Ammon's horn (tissue), 1 donor: ENCODE measurements around the gene DTNB.
A peak's percentile ranks its signal among the peaks of the same experiment; 100 is the strongest.

ENCODE experiments used
- DNase-seq: peaks from one replicate; pipeline ENCODE4 v3.0.0-alpha.2; 2016; ENCODE audit warnings: low spot score

DTNB gene

DNA sequence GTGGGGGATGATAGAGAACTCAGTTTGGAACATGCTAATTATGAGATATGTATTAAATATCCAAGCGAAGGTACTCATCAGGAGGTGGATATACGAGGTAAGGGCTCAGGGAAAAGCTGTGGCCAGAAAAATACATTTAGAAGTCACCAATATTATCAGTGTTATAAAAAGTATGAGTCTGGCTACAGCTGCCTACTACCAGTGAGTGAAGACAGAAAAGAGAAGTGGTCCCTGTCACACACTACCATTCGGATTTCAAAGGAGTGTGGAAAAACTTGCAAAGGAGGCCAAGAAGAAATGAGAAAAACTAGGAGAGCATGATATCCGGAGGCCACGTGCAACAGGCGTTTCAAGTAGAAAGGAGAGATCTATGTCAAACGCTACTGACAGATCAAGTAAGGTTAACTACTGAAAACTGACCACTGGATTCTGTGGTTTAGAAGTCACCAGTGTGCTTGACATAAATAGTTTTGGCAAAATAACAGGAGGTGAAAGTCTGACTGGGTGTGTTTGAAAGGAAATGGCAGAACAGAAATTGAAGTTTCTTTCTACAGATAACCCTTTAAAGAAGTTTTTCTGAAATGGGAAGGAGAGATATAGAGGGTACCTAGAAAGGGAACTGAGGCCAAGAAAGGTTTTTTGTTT is 213.0 kb downstream of the DTNB start:
- no peak for DNase-seq

DNA sequence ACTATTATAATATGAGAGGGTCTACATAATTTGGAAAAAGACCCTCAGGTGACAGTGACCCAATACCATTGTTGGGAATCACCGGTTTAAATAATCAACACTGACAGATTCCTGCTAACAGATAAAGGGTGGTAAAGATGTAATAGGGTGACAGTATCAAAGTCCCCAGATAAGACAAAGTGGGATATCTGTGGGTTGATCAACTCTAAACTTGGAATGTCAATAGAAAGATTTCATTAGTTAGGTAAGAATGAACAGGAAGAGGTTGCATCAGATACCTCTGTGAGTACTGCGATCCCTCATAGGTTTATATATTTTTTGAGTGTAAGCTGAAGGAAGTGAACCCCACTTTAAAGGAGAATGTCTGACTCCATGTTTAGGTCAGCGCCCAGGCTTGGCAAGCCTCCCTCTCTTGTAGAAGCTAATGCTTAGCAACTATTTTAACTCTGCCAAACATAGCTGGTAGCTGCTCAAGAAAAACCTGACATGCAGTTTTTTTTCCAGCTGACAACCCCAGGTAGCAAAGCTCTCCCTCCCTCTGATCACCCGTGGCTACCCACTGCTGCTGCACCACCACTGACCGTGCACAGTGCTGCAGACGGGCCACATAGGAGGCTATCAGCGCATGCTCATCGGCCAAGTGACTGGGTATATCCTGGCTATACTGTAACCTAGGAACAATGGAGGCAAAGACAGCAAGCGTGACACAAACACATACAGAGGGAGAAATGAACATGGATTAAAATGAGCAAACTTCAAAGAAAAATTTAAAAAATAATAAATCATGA is 218.4 kb downstream of the DTNB start:
- no peak for DNase-seq

DNA sequence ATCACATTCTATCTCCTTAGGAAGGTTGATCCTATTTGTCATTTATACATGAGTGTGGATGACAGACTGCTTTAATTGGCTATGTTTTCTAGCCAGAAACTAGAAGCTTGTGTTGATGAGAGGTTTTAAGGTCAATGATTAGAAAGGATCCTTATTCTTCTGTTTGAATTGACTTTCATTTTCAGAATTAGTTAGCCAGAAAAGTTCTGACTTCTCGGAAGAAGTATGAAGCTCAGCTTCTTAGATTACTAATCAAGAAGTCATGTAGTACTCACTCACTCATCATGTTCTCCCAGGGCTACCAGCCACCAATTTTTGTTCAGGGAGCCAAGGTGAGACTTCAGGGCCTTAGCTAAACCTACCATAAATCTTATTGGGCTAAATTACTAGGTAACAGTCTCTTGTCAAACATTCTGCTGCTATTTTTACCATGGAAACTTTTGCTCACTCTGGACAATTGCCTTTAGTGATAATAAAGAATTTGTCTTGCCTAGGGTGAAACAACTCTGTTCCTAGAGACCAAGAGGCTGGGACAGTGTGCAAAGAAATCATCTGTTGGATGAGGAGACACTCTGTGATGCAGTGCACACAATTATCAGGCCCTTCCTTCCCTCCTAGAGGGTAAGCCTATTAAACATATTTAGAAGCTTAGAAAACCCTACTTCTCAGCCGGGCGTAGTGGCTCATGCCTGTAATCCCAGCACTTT is 220.0 kb downstream of the DTNB start:
- DNase-seq: no peak

DNA sequence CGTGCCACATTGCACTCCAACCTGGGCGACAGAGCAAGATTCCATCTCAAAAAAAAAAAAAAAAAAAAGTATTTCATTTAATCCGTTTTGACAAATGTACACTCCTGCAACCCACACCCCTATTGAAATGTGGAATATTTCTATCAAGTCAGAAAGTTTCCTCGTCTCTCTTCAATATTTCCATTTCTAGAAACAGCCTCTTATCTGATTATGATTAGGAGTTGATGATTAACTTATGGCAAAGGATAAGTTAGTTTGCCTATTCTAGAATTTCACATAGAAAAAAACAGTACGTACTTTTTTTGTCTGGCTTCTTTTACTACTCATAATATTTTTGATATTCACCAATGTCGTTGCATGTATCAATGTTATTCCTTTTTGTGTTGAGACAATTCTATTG is 224.6 kb downstream of the DTNB start:
- DNase-seq: no peak

DNA sequence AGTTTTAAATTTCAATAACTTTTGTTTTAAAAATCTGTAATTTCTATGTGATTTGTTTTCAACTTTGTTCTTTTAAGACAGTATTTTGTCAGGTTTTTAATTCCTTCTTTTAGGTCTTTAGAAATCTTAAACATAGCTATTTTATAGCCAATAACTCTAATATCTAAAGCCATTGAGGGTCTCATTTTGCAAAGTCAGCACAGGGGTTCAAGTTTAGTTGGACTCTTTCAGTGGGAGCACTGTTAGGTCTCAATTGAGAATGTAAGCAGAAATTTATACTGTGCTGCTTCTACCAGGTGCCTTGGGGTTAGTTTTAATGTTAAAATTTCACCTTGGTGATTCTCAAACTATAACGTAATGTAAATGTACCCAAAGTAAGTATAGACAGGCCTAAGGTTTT is 226.4 kb downstream of the DTNB start:
- no peak for DNase-seq

DNA sequence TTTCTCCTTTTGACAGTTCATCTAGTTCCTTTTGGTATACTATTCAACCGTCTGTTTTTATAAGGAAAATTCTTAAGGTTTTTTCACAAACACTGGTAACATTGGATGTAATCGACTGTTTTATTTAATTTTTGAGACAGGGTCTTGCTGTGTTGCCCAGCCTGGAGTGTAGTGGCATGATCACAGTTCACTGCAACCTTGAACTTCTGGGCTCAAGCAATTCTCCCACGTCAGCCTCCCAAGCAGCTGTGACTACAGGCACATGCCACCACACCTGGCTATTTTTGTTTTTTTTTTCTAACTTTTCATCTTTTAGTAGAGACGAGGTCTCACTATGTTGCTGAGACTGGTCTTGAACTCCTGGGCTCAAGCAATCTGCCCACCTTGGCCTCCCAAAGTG is 227.3 kb downstream of the DTNB start:
- DNase-seq: no peak

DNA sequence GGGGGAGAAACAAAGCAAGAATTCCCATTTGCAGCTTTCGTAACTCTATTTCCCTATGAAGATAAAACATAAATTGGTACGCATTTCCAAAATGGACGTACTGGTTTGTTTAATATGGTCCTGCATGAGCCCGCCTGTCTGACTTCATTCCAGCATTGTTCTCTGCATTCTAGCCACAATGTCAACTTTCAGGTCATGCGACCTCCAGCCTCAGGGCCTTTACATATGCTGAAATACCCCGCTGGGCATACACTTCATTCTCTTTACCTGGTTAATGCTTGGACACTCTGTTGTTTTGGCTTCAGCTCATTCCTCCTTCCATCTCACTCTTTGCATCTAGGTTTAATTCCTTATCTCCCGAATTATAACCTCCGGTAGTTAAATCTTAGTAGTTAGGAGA is 227.9 kb downstream of the DTNB start:
- DNase-seq: no peak

DNA sequence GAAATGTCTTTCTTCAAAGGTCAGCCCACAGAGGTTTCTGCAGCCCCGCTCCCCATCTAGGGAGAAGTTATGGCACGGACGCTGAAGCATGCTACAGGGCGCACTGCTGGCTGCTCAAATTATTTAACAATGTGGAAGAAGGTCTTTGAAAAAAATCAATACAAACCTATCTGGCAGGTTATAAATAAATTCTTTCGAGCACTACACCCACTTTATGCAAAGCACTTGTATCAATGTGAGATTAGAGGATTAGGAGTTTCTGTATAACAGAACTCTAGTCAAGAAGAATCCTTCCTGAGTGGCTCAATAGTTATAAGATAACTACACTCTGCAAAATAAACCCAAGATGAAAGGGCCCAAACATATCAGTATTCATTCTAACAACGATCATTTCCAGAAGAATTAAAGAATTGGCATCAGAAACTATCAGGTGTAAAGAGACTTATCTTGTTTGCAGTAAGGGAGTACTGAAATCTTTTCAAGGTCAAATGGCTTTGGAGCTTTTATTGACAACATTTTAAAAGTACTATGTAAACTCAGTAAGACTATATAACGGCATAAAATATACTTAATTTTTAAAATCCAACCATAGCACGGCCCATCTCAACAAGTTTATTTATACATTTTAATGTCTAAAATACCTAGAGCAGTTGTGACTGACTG is 228.6 kb downstream of the DTNB start:
- DNase-seq: no peak

DNA sequence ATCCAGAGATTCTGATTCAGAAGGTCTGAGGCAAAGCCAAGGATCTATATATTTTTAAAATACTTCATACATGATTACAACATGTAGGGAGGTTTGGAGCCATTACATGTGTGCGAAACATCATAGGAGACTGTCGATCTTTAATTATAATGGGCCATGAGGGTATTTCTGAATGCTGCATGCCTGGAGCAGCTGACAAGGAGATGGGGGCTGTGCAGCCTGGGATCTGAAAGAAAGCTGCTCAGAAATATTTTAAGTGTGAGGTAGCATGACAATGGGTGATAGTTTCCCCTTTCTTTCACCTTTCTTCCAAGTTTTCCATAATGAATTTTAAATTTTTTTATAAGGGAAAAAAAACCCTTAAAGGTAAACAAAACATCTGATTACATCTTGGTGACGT is 229.6 kb downstream of the DTNB start:
- no peak for DNase-seq

DNA sequence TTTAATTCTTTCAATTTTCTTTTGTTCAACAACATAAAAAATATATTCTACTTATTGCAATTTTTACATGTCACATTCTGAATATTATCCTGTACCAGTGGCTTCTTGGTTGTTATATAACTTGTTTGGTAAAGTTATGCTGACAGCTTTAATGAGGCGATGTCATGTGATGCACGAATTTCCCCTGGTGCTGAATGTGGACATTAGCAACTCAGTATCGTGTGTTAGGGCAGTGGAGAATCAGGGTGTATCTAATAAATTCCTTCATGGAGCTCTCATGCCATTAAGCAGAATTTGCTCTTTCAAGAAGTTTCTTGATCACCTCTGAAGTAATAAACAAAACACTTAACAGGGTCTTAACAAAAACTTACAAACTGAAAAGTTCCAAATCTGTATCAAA is 232.0 kb downstream of the DTNB start:
- no peak for DNase-seq

DNA sequence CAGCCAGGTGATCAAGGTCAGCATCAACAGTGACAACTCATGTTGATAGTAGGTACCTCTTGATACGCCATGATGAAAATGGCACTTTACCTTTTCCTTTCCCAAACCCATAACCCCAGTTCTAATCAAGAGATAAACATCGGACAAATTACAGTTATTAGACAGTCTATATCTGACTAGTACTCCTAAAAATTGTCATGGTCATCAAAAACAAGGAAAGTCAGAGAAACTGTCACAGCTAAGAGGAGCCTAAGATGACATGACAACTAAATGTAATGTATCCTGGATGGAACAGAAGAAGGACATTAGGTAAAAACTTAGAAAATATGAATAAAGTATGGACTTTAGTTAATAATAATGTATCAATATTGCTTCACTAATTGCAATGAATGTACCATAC is 234.6 kb downstream of the DTNB start:
- DNase-seq: no peak

DNA sequence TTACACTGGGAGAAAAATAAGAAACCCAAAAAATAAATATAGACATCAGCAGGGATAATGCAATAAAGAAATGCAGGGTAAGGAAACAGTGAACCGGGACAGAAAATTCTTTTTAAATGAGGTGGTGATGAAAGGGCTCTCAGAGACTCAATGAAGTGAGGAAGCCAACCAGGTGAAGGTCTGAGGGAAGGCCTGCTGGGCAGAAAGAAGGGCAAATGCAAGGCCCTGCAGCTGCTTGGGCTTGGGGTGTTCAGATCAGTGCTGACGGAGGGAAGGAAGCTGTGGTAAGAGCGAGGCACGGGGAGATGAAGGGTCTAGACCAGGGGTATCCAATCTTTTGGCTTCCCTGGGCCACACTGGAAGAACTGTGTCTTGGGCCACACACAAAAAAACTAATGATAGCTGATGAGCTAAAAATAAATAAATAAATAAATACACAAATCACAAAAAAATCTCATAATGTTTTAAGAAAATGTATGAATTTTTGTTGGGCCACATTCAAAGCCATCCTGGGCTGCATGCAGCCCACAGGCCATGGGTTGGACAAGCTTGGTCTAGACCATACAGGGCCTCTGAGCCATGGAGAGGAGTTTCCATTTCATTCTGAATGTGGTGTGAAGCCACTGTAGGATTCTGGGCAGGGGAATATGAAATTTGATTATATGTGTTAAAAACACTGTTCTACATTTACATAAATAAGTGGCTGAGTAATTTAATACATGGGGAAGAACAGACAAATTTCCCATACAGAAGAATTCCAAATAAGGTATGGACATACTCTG is 235.3 kb downstream of the DTNB start:
- no peak for DNase-seq

DNA sequence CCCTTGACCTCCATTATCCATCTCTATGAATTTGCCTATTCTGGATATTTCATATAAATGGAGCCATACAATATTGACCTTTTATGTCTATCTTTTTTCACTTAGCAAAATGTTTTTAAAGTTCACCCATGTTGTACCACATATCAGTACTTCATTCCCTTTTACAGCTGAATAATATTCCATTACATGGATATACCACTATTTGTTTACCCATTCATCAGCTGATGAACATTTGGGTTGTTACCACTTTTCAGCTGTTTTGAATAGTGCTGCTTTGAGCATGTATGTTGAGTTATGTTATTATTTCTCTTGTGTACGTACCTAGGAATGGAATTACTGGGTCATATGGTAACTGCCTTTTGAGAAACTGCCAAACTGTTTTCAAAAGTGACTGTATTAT is 238.0 kb downstream of the DTNB start:
- DNase-seq: no peak

DNA sequence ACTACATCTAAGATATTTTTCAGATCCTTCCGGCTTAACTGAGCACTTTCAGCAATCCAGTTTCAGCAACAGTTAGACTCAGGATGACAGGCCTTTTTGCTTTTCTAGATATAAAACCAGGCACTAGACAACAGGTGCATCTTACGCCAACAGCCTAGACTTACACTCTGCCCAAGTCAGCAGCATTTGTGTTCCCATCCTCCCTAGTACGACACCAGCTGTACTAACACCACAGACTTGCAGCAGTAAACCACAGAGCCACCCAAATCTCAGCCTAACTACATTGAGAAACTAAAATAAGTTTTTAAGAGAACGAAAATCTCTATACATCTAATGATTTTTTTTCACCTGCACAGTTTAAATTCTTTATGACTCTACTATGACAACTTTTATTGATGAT is 241.8 kb downstream of the DTNB start:
- DNase-seq: peak; percentile 21

DNA sequence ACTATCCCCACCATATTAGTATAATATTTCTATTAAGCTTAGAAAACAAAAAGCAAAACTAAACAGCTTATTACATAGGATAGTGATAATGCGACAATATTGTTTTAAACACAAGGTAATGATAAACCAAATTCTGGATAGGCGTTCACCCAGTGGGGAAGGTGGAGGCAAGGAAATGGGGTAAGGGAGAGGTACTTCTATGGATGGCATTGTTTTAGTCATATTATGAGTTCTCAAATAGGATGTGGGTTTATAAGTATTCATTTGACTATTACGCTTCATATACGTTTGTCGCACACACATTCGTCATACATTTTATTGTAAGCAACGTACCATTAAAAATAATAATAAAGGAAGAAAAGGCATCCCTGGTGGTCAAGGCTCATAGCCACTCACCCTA is 242.8 kb downstream of the DTNB start:
- DNase-seq: no peak

DNA sequence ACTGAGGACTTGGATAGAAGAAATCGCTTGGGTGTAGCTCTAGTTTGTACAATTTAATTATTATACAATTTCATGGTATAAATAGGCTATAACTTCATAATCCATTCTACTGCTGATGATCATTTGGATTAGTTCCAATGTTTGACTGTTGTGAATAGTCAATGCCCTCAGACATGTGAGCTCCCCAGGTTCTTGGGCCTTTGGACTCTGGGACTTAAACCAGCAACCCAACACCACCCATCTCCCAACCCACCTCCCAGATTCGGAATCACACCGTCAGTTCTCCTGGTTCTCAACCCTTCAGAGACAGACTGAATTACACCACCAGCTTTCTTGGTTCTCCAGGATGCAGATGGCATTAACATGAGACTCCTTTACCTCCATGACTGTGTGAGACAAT is 247.1 kb downstream of the DTNB start:
- DNase-seq: no peak

DNA sequence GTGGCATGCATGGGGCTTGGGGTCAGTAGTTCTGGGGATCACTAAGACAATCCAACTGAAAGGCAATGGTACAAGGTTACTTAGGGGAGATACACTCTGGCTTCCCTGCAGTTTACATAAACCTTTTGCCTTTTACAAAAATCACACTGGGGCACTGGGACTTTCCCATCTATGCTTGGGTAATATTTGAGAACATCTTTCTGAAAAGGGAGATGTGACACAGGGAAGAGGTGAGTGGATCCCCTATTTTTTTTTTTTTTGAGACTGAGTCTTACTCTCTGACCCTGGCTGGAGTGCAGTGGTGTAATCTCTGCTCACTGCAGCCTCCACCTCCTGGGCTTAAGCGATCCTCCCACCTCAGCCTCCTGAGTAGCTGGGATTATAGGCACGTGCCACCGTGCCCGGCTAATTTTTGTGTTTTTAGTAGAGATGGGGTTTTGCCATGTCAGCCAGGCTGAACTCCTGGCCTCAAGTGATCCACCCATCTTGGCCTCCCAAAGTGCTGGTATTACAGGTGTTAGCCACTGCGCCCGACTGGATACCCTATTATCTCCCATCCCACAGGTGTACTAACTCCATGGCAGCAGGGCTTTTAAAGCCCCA is 248.8 kb downstream of the DTNB start:
- no peak for DNase-seq

DNA sequence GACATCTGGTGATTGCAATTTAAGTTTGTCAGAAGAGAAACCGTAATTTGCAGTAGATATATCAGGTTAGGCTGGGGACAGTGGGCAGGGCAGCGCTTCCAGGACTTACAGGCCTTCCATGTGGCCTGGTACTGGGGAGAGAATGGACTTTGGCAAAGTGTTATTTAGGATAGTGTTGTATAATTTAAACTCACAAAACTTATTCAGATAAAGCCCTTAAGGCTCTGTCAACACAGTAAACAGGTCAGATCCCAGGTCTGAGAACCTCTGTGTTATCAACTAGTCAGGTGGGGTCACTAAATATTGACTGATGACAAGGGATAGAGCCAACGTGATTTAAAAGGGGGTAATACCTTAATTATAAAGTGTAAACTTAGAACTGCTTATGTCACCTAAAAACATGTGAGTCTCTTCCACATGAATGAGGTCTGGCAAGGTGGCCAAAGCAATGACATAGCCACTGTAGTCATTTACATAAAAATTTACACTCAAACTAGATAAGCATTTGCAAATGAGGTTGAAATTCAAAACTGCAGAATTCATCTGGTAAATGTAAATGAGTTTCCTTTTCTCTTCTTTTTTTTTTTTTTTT is 251.5 kb downstream of the DTNB start:
- DNase-seq: no peak

DNA sequence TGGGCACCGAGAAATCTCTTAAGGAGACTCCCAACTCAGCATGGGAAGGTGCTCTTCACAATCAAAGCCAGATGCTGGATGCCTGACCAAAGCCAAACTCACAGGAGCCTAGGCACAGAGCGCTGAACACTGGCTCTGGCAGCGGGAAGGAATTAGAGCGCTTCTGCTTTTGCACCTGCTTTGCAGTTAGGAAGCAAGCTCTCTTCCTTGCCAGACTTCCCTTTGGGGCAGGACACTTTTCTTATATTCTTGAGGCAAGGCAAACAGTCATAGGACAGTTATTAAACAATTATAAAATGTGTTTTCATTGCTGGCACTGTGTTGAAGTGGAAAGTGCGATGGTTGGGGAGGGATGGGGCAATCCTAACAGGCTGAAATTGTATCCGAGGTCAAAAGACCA is 252.1 kb downstream of the DTNB start:
- DNase-seq: no peak

DNA sequence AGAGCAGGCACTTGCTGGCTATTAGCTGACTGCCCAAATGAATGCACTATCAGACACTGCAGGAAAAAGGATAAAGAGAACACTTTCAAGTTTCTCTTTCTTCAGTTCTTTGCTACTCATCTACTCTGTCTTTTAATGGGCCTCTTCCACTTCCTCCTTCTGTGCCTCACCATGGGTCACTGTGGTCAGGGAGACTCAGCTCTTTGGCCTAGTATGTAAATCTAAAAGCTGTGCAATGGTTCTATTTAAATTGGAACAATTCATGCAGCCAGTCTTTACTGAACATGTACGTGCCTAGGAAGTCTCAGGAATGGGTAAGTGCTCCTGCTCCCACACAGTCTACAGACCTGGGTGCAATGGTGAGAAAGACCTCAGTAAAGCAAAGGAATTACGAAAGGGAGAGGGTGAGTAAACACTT is 252.5 kb downstream of the DTNB start:
- peak; percentile 35 for DNase-seq

DNA sequence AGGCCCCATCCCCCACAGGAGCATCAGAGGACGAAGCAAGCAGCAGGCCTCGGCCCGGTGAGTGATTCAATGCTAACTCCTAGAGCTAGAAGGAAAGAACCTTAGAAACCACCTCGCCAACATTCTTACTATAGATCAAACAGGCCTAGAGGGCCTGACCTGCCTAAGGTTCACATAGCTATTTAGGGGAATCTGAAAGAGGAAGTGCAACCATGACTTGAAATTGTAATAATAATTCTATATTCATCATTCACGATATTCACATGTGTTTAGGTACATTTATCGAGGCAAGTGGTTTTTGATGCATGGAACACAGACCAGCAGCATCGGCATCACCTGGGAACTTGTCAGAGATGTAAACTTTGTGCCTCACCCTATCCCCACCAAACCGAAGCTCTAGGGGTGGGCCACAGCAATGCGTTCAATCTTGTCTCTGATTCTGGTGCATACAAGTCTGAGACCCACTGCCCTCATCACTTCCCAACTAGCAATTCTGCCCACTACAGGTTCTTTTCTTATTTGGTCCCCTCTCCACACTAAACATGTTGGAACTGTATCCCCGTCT is 253.6 kb downstream of the DTNB start:
- DNase-seq: no peak
